ENCODE data around the gene GALNTL6.

GALNTL6 gene

GRCh38 chr4:172129593-172129992 is 316.4 kb downstream of the GALNTL6 start:
- TF ChIP-seq CTCF (IDR thresholded peaks at IDR 0.05; ENCODE audit: low read depth, low read length, missing control alignments) = no peak
- no peak for DNase-seq (ENCODE audit: extremely low read depth, low read depth)
- H3K4me3 ChIP-seq (replicated peaks; ENCODE audit: low read depth, low read length) = no peak overlapping the region

GRCh38 chr4:172134521-172134920 is 321.3 kb downstream of the GALNTL6 start:
- DNase-seq (ENCODE audit: extremely low read depth, low read depth) = no peak
- no peak overlapping the region for H3K4me3 ChIP-seq (replicated peaks; ENCODE audit: low read depth, low read length)
- TF ChIP-seq CTCF (IDR thresholded peaks at IDR 0.05; ENCODE audit: low read depth, low read length, missing control alignments) = no peak

GRCh38 chr4:172141025-172141424 is 327.8 kb downstream of the GALNTL6 start:
- TF ChIP-seq CTCF (IDR thresholded peaks at IDR 0.05; ENCODE audit: low read depth, low read length, missing control alignments) = no peak
- DNase-seq (ENCODE audit: extremely low read depth, low read depth) = no peak
- H3K4me3 ChIP-seq (replicated peaks; ENCODE audit: low read depth, low read length) = no peak overlapping the region

- DNase-seq (ENCODE audit: extremely low read depth, low read depth) = no peak
- H3K4me3 ChIP-seq (replicated peaks; ENCODE audit: low read depth, low read length) = no peak overlapping the region
Observed at GRCh38 chr4:172142281-172142741, 329.1 kb downstream of the GALNTL6 start.

GRCh38 chr4:172143605-172144314 is 330.6 kb downstream of the GALNTL6 start:
- no peak overlapping the region for H3K4me3 ChIP-seq (replicated peaks; ENCODE audit: low read depth, low read length)
- DNase-seq (ENCODE audit: extremely low read depth, low read depth) = no peak
- TF ChIP-seq CTCF (IDR thresholded peaks at IDR 0.05; ENCODE audit: low read depth, low read length, missing control alignments) = no peak

More at GRCh38 chr4:172142281-172142741, 329.1 kb downstream of the GALNTL6 start:
- no peak for TF ChIP-seq CTCF (IDR thresholded peaks at IDR 0.05; ENCODE audit: low read depth, low read length, missing control alignments)

- no peak overlapping the region for H3K4me3 ChIP-seq (replicated peaks; ENCODE audit: low read depth, low read length)
- no peak for DNase-seq (ENCODE audit: extremely low read depth, low read depth)
- no peak for TF ChIP-seq CTCF (IDR thresholded peaks at IDR 0.05; ENCODE audit: low read depth, low read length, missing control alignments)
Observed at GRCh38 chr4:172147687-172148086, 334.5 kb downstream of the GALNTL6 start.

GRCh38 chr4:172149329-172149728 is 336.1 kb downstream of the GALNTL6 start:
- DNase-seq (ENCODE audit: extremely low read depth, low read depth) = no peak
- H3K4me3 ChIP-seq (replicated peaks; ENCODE audit: low read depth, low read length) = no peak overlapping the region
- TF ChIP-seq CTCF (IDR thresholded peaks at IDR 0.05; ENCODE audit: low read depth, low read length, missing control alignments) = no peak
